SK-N-MC (cell line): ENCODE measurements around the gene STRBP.

Experiments
- DNase-seq: peaks from one replicate; pipeline ENCODE4 v3.0.0-alpha.2; 2011; ENCODE audit warnings: low read depth, low spot score
- H3K27ac ChIP-seq: fragments of 200-600 bp; sonication (generic); 2 replicates; pipeline ENCODE4 v1.5.1; 2016; ENCODE audit warnings: mixed run types
- H3K36me3 ChIP-seq: fragments of 200-600 bp; sonication (generic); 2 replicates; pipeline ENCODE4 v1.6.1; 2017; ENCODE audit warnings: antibody characterized with exemption, low read length, mixed read lengths; ENCODE audit not compliant: insufficient read depth
- H3K4me3 ChIP-seq: fragments of 200-600 bp; sonication (generic); 2 replicates; pipeline ENCODE4 v1.5.1; 2016
- H3K9ac ChIP-seq: fragments of 200-600 bp; sonication (generic); 2 replicates; pipeline ENCODE4 v1.8.0; 2017; ENCODE audit warnings: mixed run types, mixed read lengths; ENCODE audit not compliant: insufficient read length
- H3K9me3 ChIP-seq: fragments of 200-600 bp; sonication (generic); 2 replicates; pipeline ENCODE4 v1.6.1; 2017; ENCODE audit warnings: low read depth, mild to moderate bottlenecking, antibody characterized with exemption, low read length, moderate library complexity, mixed read lengths
- EZH2 ChIP-seq: fragments of 200-600 bp; sonication (generic); IDR thresholded peaks from one replicate; pipeline ENCODE4 v1.6.1; 2017; ENCODE audit warnings: antibody characterized with exemption
- FOXP2 ChIP-seq: optimal IDR thresholded peaks from 2 replicates; pipeline ENCODE3; 2011; ENCODE audit warnings: mild to moderate bottlenecking, moderate library complexity; ENCODE audit not compliant: insufficient read depth; ENCODE audit errors: extremely low read length, control extremely low read depth
- POLR2AphosphoS5 ChIP-seq: IDR thresholded peaks from 2 replicates; pipeline ENCODE4 v1.6.1; 2012; ENCODE audit warnings: mild to moderate bottlenecking, low read depth, low read length, borderline replicate concordance

Gene STRBP

GRCh38 chr9:123164285-123164684, 104.1 kb downstream of the STRBP start:
- Histone ChIP-seq H3K4me3 (no peak overlapping the region), H3K9ac (no peak overlapping the region), H3K36me3 (no peaks in the 10 kb centered on the region), H3K9me3 (no peaks in the 10 kb centered on the region), H3K27ac (no peak overlapping the region)
- no peak for DNase-seq
- TF ChIP-seq EZH2 (no peak), FOXP2 (no peak), POLR2AphosphoS5 (no peak)

- TF ChIP-seq FOXP2 (no peak), EZH2 (no peak), POLR2AphosphoS5 (no peak)
- H3K9ac ChIP-seq, result no peak overlapping the region
Observed at GRCh38 chr9:123162791-123163345, 105.5 kb downstream of the STRBP start.

GRCh38 chr9:123162360-123162759, 106.0 kb downstream of the STRBP start:
- TF ChIP-seq FOXP2, result no peak
- no peak for TF ChIP-seq EZH2
- TF ChIP-seq POLR2AphosphoS5, result no peak
- Histone ChIP-seq H3K9me3 (no peaks in the 10 kb centered on the region), H3K36me3 (peaks cover 13% of the 10 kb centered on the region), H3K4me3 (no peak overlapping the region), H3K27ac (no peak overlapping the region), H3K9ac (no peak overlapping the region)
- DNase-seq, result no peak

More at GRCh38 chr9:123162791-123163345, 105.5 kb downstream of the STRBP start:
- DNase-seq, result no peak
- Histone ChIP-seq H3K27ac (no peak overlapping the region), H3K9me3 (no peaks in the 10 kb centered on the region), H3K36me3 (peaks cover 8% of the 10 kb centered on the region), H3K4me3 (no peak overlapping the region)

GRCh38 chr9:123157221-123157620, 111.2 kb downstream of the STRBP start:
- H3K27ac ChIP-seq, result no peak overlapping the region
- TF ChIP-seq EZH2 (no peak), POLR2AphosphoS5 (no peak), FOXP2 (no peak)
- no peak overlapping the region for H3K4me3 ChIP-seq

DNA sequence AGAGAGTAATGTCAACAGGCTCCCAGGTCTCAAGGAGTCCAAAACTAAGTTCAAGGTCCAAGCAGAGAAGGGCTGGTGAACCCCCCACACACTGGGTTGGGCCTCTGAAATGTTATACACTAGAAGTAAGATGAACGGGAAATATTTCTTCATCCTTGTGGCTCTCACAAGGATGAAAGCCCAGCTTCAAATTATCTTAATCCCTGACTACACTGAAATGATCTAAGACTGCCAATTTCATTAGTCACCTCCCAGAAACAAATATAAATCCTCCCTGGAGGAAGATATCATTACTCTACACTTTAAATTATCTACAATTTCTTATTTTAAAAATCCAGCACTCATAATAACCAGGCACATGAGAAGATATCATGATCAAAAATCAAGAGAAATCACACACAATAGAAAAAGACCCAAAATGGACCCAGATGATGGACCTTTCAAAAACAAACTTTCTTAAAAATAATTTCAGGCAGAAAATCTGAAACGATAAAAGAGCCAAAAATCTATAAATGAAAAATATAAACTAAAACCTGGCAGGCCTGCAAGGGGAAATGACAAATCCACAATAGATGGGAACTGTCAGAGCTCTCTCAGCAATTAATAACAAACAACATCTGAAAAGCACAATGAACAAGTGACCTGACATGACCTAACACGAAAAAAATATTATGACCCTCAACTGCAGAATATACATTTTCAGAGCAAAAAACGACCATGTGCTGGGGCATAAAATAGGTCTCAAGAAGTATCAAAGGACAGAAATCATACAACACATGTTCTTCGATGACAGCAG, 117.5 kb downstream of the STRBP start:
- H3K36me3 ChIP-seq, result peaks cover 65% of the 10 kb centered on the region
- TF ChIP-seq POLR2AphosphoS5, result no peak
- TF ChIP-seq EZH2, result no peak
- no peak for TF ChIP-seq FOXP2
- H3K27ac ChIP-seq, result no peak overlapping the region

More at GRCh38 chr9:123157221-123157620, 111.2 kb downstream of the STRBP start:
- Histone ChIP-seq H3K9me3 (no peaks in the 10 kb centered on the region), H3K9ac (no peak overlapping the region), H3K36me3 (peaks cover 39% of the 10 kb centered on the region)
- no peak for DNase-seq

GRCh38 chr9:123149067-123149466, 119.3 kb downstream of the STRBP start:
- TF ChIP-seq EZH2, result no peak
- TF ChIP-seq FOXP2, result no peak
- no peak for TF ChIP-seq POLR2AphosphoS5
- H3K36me3 ChIP-seq, result peaks cover 59% of the 10 kb centered on the region
- DNase-seq, result no peak

More for the DNA sequence above, 117.5 kb downstream of the STRBP start:
- no peak for DNase-seq
- H3K4me3 ChIP-seq, result no peak overlapping the region
- H3K9ac ChIP-seq, result no peak overlapping the region
- peaks cover 3% of the 10 kb centered on the region; the same call in 1 of the 2 replicates for H3K9me3 ChIP-seq

DNA sequence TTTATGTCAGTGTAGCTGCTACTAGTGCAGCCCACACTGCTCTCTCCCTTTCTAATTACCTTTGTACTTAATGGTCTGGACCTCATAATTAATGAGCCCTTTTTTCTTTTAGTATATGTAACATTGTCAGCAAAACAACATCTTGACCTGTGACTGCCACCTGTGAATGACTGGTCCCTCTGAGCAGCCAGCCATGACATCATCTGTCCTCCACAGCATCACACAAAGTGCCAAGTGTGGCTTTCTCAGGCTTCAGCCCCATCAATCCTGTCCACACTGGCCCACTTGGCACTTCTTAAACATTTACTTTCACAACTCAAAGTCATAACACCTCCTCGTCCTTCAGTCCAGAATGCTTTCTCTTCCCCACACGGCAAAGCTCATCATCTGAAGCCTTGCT, 130.2 kb downstream of the STRBP start:
- Histone ChIP-seq H3K9ac (no peak overlapping the region), H3K36me3 (peaks cover 29% of the 10 kb centered on the region), H3K27ac (no peak overlapping the region), H3K4me3 (no peak overlapping the region), H3K9me3 (no peaks in the 10 kb centered on the region)
- TF ChIP-seq EZH2, result no peak
- TF ChIP-seq FOXP2, result no peak
- TF ChIP-seq POLR2AphosphoS5, result no peak
- no peak for DNase-seq

More at GRCh38 chr9:123149067-123149466, 119.3 kb downstream of the STRBP start:
- H3K27ac ChIP-seq, result no peak overlapping the region
- H3K4me3 ChIP-seq, result no peak overlapping the region
- H3K9me3 ChIP-seq, result peaks cover 3% of the 10 kb centered on the region; the same call in 1 of the 2 replicates
- H3K9ac ChIP-seq, result no peak overlapping the region

DNA sequence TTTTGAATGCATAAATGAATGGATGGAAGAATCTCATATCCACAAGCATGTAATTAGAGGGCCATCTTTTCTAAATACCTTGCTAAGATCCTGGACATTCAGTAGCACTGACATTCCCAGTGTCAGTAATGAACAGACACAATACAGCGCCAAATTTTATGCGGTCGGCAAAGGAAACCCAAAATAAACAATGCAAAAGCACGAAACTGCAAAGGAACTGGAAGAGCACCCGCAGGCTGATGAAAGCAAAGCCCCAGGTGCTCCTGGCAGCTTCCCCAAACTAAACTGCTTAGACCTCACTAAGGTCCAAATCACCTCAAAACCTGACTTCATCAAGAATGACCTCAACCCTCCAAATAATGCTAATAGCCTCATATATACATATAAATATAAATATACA, 133.0 kb downstream of the STRBP start:
- TF ChIP-seq POLR2AphosphoS5 (no peak), FOXP2 (no peak), EZH2 (no peak)
- H3K4me3 ChIP-seq, result no peak overlapping the region
- peaks cover 46% of the 10 kb centered on the region for H3K36me3 ChIP-seq
- no peak for DNase-seq
- H3K9me3 ChIP-seq, result no peaks in the 10 kb centered on the region
- H3K27ac ChIP-seq, result no peak overlapping the region
- no peak overlapping the region for H3K9ac ChIP-seq
